Measurements from ENCODE around the gene JAK1.

JAK1 gene

DNA sequence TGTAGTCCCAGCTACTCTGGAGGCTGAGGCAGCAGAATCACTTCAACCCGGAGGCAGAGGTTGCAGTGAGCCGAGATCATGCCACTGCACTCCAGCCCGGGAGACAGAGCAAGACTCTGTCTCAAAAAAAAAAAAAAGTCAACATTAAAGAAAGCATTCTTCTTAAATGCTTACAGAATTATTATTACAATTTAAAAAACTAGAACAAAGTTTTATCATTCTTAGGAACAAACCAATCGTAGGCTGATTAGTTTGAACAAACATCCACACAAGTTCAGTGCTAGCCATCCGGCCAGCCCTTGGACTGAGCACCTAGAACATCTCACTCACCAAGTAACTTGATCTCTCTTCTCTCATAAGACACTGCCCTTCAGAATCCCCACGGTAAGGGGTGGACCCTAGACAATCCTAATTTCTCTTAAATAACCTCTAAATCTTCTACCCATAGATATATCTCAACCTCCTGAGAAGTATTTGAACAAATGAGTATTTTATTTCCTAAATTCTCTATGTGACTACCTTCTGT is 16.0 kb downstream of the JAK1 start:
- no peak for DNase-seq (ENCODE audit: low read depth)
- no peak overlapping the region for H3K4me3 ChIP-seq (ENCODE audit: low read depth, low read length)
- TF ChIP-seq, protein P1, sequence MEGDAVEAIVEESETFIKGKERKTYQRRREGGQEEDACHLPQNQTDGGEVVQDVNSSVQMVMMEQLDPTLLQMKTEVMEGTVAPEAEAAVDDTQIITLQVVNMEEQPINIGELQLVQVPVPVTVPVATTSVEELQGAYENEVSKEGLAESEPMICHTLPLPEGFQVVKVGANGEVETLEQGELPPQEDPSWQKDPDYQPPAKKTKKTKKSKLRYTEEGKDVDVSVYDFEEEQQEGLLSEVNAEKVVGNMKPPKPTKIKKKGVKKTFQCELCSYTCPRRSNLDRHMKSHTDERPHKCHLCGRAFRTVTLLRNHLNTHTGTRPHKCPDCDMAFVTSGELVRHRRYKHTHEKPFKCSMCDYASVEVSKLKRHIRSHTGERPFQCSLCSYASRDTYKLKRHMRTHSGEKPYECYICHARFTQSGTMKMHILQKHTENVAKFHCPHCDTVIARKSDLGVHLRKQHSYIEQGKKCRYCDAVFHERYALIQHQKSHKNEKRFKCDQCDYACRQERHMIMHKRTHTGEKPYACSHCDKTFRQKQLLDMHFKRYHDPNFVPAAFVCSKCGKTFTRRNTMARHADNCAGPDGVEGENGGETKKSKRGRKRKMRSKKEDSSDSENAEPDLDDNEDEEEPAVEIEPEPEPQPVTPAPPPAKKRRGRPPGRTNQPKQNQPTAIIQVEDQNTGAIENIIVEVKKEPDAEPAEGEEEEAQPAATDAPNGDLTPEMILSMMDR (IDR thresholded peaks at IDR 0.05; ENCODE audit: control insufficient read depth, extremely low read depth, insufficient read depth), result no peak

DNA sequence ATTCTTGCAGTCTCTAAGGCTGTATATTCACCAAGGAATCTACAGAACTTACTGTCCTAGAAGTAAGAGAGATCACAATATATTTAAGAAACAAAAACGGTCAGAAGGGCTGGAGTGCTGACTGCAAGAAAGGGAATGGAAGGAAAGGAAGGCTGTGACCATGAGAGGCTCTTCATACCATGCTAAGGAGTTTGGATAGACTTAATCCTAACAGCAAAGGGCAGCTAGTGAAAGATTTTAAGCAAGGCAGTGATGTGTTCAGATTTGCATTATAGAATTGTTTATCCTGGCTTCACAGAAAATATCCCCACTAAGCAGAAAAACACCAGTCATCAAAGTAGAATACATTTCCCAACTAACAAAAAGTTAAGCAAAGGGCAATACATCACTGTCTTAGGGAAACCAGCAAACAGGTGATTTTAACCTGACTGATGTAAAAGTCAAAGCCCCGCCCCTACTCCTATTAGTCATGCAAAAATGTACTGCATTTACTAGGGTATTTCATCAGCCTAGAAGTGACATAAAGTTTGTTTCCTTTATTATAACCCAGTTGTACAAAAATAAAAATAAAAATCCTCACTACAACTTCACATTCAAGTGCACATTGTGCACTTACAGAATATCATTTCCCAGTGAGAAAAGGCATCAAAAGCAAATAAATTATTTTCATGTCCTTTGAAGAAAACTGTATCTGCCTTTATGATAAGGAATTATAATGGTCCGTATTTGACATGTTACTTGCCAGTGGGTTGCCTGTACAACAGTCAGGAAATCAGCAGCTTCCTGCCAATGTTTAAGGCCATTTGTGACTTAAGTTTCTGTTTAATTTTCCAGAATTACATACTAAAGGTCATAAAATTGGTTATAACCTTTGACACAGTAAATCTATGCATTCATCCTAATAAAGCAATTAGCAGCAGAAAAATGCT is 17.2 kb downstream of the JAK1 start:
- TF ChIP-seq, protein P1 (IDR thresholded peaks at IDR 0.05; ENCODE audit: control insufficient read depth, extremely low read depth, insufficient read depth), result no peak
- no peak overlapping the region for H3K4me3 ChIP-seq (ENCODE audit: low read depth, low read length)
- no peak for DNase-seq (ENCODE audit: low read depth)

DNA sequence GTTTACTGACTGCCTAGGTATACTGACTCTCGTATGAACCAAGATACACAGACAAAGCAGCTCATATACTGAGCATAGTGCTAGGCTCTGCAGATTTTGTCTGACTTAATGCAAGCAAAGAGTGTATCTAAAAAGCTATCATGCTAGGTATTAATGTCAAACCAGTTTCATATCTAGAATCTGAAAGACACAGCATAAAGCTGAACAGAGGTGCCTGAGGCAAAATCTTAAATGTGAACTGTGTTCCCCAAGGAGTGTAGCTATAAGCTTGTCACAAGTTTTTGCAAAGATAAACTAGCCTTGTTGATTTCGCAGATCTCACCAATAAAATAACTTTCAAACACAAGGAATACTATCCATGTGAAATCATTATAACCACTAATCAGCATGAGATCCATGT is 18.1 kb downstream of the JAK1 start:
- no peak for DNase-seq (ENCODE audit: low read depth)
- no peak overlapping the region for H3K4me3 ChIP-seq (ENCODE audit: low read depth, low read length)

DNA sequence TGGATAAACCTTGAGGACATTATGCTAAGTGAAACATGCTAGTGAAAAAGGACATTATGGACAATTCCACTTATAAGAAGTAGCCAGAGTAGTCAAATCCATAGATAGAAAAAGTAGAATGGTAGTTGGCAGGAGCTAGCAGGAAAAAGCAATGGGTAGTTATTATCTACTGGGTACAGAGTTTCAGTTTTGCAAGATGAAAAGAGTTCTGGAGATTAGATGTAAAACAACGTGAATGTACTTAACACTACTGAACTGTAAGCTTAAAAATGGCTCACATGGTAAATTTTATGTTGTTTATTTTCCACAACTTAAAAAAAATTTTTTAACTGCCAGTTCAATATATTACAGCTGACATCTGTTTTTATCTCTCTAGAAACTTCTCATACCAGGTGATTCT is 19.4 kb downstream of the JAK1 start:
- H3K4me3 ChIP-seq (ENCODE audit: low read depth, low read length), result no peak overlapping the region
- TF ChIP-seq, protein P1 (IDR thresholded peaks at IDR 0.05; ENCODE audit: control insufficient read depth, extremely low read depth, insufficient read depth), result no peak
- no peak for DNase-seq (ENCODE audit: low read depth)

More for the DNA sequence above, 18.1 kb downstream of the JAK1 start:
- TF ChIP-seq, protein P1 (IDR thresholded peaks at IDR 0.05; ENCODE audit: control insufficient read depth, extremely low read depth, insufficient read depth), result no peak

DNA sequence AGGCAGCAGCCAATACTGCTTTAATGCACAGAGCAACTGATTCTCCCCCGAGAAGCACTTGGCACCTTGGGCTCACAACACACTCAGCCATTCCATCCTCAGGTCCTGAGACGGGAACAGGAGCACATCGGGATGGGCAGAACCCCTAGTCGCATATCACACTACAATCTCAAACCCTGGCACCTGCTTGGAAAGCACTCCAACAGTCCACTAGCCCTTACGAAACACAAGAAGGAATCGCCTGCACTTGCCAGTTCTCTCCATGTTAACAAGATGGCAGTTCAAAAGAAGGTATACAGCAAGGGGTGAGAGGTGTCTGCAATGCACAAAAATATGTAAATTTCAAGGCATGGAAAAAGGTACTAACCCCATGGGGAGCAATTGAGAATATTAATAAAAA is 21.4 kb downstream of the JAK1 start:
- TF ChIP-seq, protein P1 (IDR thresholded peaks at IDR 0.05; ENCODE audit: control insufficient read depth, extremely low read depth, insufficient read depth), result no peak
- H3K4me3 ChIP-seq (ENCODE audit: low read depth, low read length), result no peak overlapping the region
- no peak for DNase-seq (ENCODE audit: low read depth)

DNA sequence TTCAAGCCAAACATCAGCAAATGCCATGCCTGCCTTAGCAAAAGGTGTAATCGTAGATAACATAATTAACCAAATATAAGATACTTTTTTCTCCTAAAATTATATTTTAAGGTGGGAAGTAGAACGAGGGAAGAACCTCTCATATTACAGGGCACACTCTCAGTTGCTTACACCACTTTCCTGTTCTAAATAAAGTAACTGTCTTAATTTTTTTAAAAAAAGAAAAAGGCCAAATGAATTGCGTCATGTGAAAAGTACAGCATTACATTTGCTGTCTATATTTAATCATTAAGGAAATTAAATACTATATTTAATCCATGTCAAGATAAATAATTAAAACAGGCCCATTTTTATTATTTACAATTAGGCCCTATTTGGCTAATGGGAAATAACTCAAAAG is 23.7 kb downstream of the JAK1 start:
- H3K4me3 ChIP-seq (ENCODE audit: low read depth, low read length), result no peak overlapping the region
- DNase-seq (ENCODE audit: low read depth), result no peak
- TF ChIP-seq, protein P1 (IDR thresholded peaks at IDR 0.05; ENCODE audit: control insufficient read depth, extremely low read depth, insufficient read depth), result no peak
